ENCODE data around the gene MICAL2. TPM values are rescaled to one million over a fixed set of nuclear protein-coding genes. Genes with fewer than 3 reads are reported as not detected.

Gene MICAL2
- total and polyA plus RNA-seq, 2 donors (not counting 1 experiment from before 2014, with no cell fraction given) = 0.32 to 0.40 TPM

- WGBS (ENCODE audit: insufficient coverage) = 91% methylated on average over 14 of the region's 14 CpGs
Observed at GRCh38 chr11:12274558-12275197, 164.3 kb downstream of the MICAL2 start.

GRCh38 chr11:12275818-12276217, 165.4 kb downstream of the MICAL2 start:
- no peaks in the 10 kb centered on the region for H3K4me1 ChIP-seq (ENCODE audit: control insufficient read depth in 2 of 2, insufficient read depth in 2 of 2, low read length in 2 of 2)
- POLR2A ChIA-PET = no interaction called here
- H3K36me3 ChIP-seq (replicated peaks in 1 of 2; ENCODE audit: control extremely low read depth in 1 of 2, control insufficient read depth in 1 of 2, extremely low read depth in 1 of 2, insufficient read depth in 2 of 2, low read length in 1 of 2) = no peaks in the 10 kb centered on the region
- no peak overlapping the region for H3K9ac ChIP-seq (ENCODE audit: low read length)
- H3K27ac ChIP-seq (ENCODE audit: low read length in 2 of 2) = no peak overlapping the region
- ATAC-seq (ENCODE audit: low read depth) (no peak), DNase-seq (no peak)
- no peak overlapping the region for H3K4me3 ChIP-seq (ENCODE audit: control extremely low read depth in 1 of 5, extremely low read depth in 1 of 5, insufficient read depth in 1 of 5, low read depth in 2 of 5, low read length in 4 of 5)
- H3K9me3 ChIP-seq (ENCODE audit: control extremely low read depth in 1 of 3, control insufficient read depth in 2 of 3, insufficient read depth in 1 of 3, low read length in 2 of 3) = no peaks in the 10 kb centered on the region
- Mint-ChIP-seq H3K9me3 (ENCODE audit: insufficient read depth) (no peaks in the 10 kb centered on the region), H3K27me3 (no peaks in the 10 kb centered on the region), H3K4me3 (no peak overlapping the region), H3K4me1 (no peaks in the 10 kb centered on the region), H3K27ac (no peak overlapping the region)
- H3K79me2 ChIP-seq (ENCODE audit: control insufficient read depth, insufficient read depth, low read length) = no peaks in the 10 kb centered on the region
- H2AFZ ChIP-seq (ENCODE audit: insufficient read depth, low read depth, low read length, poor library complexity, severe bottlenecking) = no peak overlapping the region
- no peaks in the 10 kb centered on the region for H3K27me3 ChIP-seq (replicated peaks in 1 of 4; ENCODE audit: control extremely low read depth in 1 of 4, control insufficient read depth in 3 of 4, insufficient read depth in 4 of 4, low read length in 3 of 4)
- 86% methylated on average over 6 of the region's 9 CpGs for WGBS (ENCODE audit: insufficient coverage)
- CTCF ChIA-PET = no interaction called here
- no peak overlapping the region for H3K4me2 ChIP-seq (replicated peaks; ENCODE audit: low read depth, low read length, poor library complexity, severe bottlenecking)
- intact Hi-C loops (cut with micrococcal nuclease) = no loop called here
- no peaks in the 10 kb centered on the region for H4K20me1 ChIP-seq (ENCODE audit: control insufficient read depth, insufficient read depth, low read length, poor library complexity, severe bottlenecking)
- TF ChIP-seq EZH2 (IDR thresholded peaks at IDR 0.05; ENCODE audit: borderline replicate concordance, insufficient read depth, low read depth, low read length, poor library complexity, severe bottlenecking) (no peak), CTCF (IDR thresholded peaks at IDR 0.05) (no peak)

More at GRCh38 chr11:12274558-12275197, 164.3 kb downstream of the MICAL2 start:
- Mint-ChIP-seq H3K9me3 (ENCODE audit: insufficient read depth) (no peaks in the 10 kb centered on the region), H3K27me3 (no peaks in the 10 kb centered on the region), H3K4me1 (no peaks in the 10 kb centered on the region), H3K27ac (no peak overlapping the region), H3K4me3 (no peak overlapping the region)
- Histone ChIP-seq H3K27ac (ENCODE audit: low read length in 2 of 2) (no peak overlapping the region), H3K4me2 (replicated peaks; ENCODE audit: low read depth, low read length, poor library complexity, severe bottlenecking) (no peak overlapping the region), H3K79me2 (ENCODE audit: control insufficient read depth, insufficient read depth, low read length) (no peaks in the 10 kb centered on the region), H3K4me1 (ENCODE audit: control insufficient read depth in 2 of 2, insufficient read depth in 2 of 2, low read length in 2 of 2) (no peaks in the 10 kb centered on the region), H3K27me3 (replicated peaks in 1 of 4; ENCODE audit: control extremely low read depth in 1 of 4, control insufficient read depth in 3 of 4, insufficient read depth in 4 of 4, low read length in 3 of 4) (no peaks in the 10 kb centered on the region), H3K9me3 (ENCODE audit: control extremely low read depth in 1 of 3, control insufficient read depth in 2 of 3, insufficient read depth in 1 of 3, low read length in 2 of 3) (no peaks in the 10 kb centered on the region), H3K4me3 (ENCODE audit: control extremely low read depth in 1 of 5, extremely low read depth in 1 of 5, insufficient read depth in 1 of 5, low read depth in 2 of 5, low read length in 4 of 5) (no peak overlapping the region), H4K20me1 (ENCODE audit: control insufficient read depth, insufficient read depth, low read length, poor library complexity, severe bottlenecking) (no peaks in the 10 kb centered on the region), H2AFZ (ENCODE audit: insufficient read depth, low read depth, low read length, poor library complexity, severe bottlenecking) (no peak overlapping the region), H3K36me3 (replicated peaks in 1 of 2; ENCODE audit: control extremely low read depth in 1 of 2, control insufficient read depth in 1 of 2, extremely low read depth in 1 of 2, insufficient read depth in 2 of 2, low read length in 1 of 2) (no peaks in the 10 kb centered on the region), H3K9ac (ENCODE audit: low read length) (no peak overlapping the region)
- ChIA-PET POLR2A (no interaction called here), CTCF (no interaction called here)
- ATAC-seq (ENCODE audit: low read depth) (no peak), DNase-seq (no peak)
- TF ChIP-seq EZH2 (IDR thresholded peaks at IDR 0.05; ENCODE audit: borderline replicate concordance, insufficient read depth, low read depth, low read length, poor library complexity, severe bottlenecking) (no peak), CTCF (IDR thresholded peaks at IDR 0.05) (no peak)
- intact Hi-C loops (cut with micrococcal nuclease) = no loop called here

All from B cell (primary cell).